Suppressor macrophage (primary cell): ENCODE data around the gene DENND4A.
A peak's percentile ranks its signal among the peaks of the same experiment; 100 is the strongest.

Source experiments
- DNase-seq, 4 experiments: peaks; one replicate each; pipeline ENCODE4 v3.0.0-alpha.2; 2020 to 2022
- total RNA-seq, 17 experiments: gene quantifications; one replicate each; lab custom pipeline; 2026; ENCODE audit warnings: mixed read lengths in 6 of 17, inconsistent platforms in 3 of 17; lab: John Stamatoyannopoulos, UW

DENND4A gene
- total RNA-seq, result 27.5 to 431 (median 67.6) reads per million in 17 experiments

DNA sequence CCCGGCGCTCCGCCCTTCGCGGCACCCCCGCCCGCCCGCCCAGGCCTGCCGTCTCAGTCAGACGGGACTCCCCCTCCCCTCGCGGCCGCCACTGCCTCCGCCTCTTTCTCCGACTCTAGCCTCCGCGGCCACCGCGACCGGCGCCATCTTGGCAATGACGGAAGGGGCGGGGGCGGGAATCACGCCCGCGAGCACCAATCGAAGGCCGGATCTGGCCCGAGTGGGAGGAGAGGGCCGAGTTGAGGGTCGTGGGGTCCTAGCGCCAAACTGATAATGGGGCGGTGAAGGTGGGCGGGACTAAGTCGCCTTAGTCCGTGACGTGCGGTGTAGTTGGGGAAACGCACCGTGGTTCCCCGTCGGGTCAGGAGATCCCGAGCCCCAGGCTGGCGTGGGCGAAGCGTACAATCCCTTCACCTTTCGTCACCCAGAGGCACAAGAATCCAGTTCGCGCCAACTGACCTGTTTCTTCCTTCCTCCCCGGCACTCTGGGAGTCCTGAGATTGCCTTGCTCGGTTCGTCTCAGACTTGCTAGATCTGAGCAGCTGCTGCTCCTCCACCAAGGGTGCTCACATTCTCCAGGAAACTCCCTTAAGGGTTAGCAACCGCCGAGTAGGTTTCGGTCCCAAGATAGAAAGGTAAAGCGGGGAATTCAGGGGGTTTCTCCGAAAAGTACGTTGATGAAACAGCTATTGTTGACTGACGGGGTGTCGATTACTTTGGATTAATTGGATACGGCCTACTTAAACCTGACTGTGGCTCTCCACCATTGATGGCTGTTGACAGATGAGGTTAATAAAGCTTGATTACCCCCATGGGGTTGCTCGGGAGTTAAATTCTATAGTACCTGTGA lies at the start of gene DENND4A:
TSS of gene DENND4A (minus strand) at position 156 of the 850 bp plus-strand sequence. CDS start 35,843 bp downstream, outside the sequence.
- DNase-seq, result peak; percentile 99 to 100 (median 99)

- peak; percentile 56 to 81 (median 78) for DNase-seq
Observed at GRCh38 chr15:65841121-65841930, 49.2 kb upstream of the DENND4A start.

DNA sequence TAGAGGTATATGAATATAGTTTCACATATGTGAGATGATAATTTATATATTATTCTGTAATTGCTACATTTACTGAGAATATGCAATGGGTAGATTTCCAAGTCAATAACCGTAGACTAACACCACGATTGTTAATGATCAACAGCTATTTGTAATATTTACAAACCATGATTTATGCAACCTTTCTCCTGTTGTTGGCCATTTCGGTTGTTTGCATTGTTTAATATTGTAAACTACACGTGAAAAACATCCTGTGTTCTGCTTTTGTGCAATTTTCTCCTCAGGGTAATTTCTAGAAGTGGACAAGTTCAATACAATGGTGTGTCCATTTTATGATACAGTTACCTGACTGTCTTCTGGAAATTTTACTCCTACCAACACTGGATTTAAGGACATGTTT lies 47.9 kb upstream of the DENND4A start:
- no peak for DNase-seq

DNA sequence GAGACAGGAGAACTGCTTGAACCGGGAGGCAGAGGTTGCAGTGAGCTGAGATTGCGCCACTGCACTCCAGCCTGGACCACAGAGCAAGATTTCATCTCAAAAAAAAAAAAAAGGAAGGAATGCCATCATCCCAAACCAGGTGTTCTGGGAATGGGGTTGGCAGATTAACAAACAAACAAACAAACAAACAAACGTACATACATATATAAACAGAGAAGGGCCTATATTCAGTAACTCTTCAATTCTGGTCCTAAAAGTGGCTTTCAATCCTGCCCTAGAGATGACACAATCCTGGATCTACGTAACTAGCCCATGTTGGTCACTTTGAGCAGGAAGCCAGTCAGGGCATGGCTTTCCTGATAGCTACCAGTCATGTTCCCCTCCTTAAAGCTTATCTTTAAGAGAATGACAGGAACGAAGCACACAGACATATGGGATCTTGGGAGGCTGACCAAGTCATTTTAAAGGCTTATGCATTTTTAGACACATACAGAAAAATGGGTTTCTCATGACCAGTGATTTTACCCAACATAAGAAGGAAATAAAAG lies 47.3 kb upstream of the DENND4A start:
- peak in 3 of 4 experiments; percentile 32 to 42 (median 39) for DNase-seq

GRCh38 chr15:65837301-65838294 lies 45.5 kb upstream of the DENND4A start:
- peak; percentile 45 to 77 (median 64) for DNase-seq

DNA sequence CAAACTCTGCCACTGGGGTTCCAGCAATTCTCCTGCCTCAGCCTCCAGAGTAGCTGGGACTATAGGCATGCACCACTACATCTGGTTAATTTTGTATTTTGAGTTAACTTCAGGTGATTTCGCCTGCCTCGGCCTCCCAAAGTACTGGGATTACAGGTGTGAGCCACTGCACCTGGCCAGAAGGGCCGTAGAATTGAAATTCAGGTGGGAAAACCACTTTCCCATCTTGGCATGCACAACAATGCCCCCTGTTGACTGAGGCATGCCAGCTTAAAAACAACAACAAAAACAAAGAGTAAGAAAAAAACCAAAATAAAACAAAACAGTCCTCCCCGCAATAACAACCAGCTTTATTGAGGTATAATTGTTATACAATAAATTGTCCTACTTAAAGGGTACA lies 44.6 kb upstream of the DENND4A start:
- peak in 1 of 4 experiments; percentile 21 for DNase-seq

DNA sequence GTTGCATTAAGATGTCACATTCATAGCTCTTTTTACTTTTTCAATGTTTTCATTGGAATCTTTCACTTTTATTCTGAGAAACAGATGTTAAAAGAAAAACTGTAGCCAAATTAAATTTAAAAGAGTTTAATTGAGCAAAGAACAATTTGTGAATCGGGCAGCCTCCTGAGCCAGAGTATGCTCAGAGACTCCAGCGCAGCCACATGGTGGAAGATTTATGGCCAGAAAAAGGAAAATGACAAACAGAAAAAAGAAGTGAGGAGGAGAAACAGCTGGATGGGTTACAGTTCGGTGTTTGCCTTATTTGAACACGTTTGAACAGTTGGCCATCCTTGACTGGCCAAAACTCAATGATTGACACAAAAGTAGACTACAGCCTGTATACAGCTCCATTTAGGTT lies 43.4 kb upstream of the DENND4A start:
- no peak for DNase-seq

DNA sequence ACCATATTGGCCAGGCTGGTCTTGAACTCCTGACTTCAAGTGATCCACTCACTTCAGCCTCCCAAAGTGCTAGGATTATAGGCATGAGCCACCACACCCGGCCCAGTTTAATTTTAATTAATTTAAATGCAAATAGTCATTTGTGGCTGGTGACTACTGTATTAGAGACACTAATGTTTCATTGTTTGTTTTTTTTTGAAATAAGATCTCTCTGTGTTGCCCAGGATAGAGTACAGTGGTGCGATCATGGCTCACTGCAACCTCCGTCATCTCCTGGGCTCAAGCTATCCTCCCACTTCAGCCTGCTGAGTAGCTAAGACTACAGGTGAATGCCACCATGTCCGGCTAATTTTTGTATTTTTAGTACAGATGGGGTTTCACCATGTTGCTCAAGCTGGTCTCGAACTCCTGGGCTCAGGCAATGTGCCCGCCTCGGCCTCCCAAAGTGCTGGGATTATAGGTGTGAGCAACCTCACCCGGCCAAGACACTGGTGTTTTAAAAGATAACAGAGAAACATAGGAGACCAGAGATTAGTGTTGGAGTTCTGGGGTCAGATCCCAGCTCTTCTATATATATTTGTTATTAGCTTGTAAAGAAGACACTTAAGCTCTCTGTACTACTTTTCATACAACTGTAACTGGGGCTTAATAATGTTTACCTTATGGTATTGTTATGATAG lies 42.6 kb upstream of the DENND4A start:
- no peak for DNase-seq

- DNase-seq, result peak in 3 of 4 experiments; percentile 26 to 33 (median 27)
Observed at GRCh38 chr15:65833501-65834205, 41.6 kb upstream of the DENND4A start.

DNA sequence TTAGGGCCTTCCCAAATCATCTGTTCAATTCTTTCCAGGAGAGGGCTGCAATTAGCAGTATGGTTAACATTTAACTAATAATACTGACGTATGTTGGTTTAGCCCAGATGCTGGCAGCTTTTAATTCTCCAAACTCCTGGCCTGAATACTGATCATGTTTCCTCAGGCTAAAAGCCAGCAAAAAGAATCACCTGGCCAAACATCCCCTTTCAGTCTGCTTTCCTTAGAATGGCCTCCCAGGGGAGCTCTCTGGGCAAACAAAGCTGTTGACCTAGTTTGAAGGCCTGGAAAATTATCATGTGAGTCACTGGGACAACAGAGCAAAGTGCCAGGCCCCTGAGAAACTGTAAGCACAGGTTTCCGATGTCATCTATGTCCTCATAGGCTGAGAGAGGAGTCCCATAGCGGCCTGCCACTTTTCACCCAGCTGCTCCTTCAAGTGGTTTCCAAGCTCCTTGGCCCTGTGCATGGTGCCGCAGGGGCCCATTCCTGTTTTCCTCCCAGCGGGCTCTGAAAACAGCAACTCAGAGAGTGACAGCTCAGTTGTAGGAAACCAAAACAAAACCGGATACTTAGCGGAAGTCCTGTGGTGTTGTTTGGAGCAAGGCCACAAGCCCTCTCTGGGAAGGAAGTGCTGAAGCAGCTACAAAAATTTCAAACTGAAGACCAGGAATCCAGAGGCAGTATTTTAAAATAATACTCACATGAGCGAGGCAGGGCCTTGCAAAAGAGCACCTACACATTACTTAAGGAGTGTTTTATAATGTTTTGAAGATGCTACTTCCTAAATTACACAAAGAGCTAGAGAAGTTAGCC lies 40.7 kb upstream of the DENND4A start:
- DNase-seq, result peak; percentile 82 to 93 (median 89)

GRCh38 chr15:65829130-65829764 lies 37.2 kb upstream of the DENND4A start:
- DNase-seq, result peak in 1 of 4 experiments; percentile 38

- no peak for DNase-seq
Observed at GRCh38 chr15:65828585-65828984, 36.5 kb upstream of the DENND4A start.

- peak in 3 of 4 experiments; percentile 24 to 55 (median 32) for DNase-seq
Observed at GRCh38 chr15:65827065-65827464, 35.0 kb upstream of the DENND4A start.

DNA sequence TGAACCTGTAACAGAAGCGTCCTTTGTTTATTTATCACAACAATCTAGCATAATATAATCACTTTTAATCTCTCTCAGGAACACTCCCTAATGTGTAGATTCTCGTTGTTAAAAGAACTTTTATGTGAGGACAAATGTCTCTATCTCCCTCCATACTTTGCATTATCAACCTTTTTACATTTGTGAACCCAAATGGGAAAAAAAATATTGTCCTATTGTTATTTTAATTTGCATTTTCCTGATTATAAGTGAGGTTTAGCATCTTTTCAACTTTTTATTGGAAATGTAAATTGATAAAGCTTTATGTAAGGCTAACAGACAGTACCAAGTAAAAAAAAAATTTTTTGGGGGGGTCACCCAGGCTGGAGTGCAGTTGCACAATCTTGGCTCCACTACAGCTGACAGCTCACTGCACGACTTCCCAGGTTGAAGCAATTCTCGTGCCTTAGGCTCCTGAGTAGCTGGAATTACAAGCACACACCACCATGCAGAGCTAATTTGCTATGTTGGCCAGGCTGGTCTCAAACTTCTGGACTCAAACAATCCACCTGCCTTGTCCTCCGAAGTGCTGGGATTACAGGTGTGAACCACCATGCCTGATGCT lies 33.0 kb upstream of the DENND4A start:
- DNase-seq, result no peak

GRCh38 chr15:65824031-65824743 lies 32.1 kb upstream of the DENND4A start:
- DNase-seq, result peak; percentile 59 to 76 (median 72)

- no peak for DNase-seq
Observed at GRCh38 chr15:65822316-65822715, 30.2 kb upstream of the DENND4A start.

- no peak for DNase-seq
Observed at GRCh38 chr15:65821070-65821469, 29.0 kb upstream of the DENND4A start.

DNA sequence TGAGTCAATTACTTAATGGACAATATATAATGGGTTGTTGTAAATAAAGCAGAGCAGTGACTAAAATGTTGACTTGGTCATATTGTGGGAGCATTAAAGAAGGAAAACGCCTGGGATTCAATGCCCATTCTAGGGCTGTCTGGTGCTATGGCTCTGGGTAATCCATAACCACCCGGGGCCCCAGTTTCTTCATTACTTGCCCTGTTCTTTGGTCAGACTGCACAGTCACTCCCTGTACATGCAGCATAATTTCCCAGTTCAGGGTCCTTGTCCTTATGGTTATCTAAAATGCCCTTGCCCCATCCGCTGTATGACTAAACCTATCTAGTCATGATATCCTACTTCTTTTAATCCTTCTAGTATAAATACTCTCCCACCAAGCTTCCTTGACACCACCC lies 27.5 kb upstream of the DENND4A start:
- DNase-seq, result peak in 3 of 4 experiments; percentile 23 to 52 (median 26)
